ENCODE results near the gene KRTAP4-8.

DNA sequence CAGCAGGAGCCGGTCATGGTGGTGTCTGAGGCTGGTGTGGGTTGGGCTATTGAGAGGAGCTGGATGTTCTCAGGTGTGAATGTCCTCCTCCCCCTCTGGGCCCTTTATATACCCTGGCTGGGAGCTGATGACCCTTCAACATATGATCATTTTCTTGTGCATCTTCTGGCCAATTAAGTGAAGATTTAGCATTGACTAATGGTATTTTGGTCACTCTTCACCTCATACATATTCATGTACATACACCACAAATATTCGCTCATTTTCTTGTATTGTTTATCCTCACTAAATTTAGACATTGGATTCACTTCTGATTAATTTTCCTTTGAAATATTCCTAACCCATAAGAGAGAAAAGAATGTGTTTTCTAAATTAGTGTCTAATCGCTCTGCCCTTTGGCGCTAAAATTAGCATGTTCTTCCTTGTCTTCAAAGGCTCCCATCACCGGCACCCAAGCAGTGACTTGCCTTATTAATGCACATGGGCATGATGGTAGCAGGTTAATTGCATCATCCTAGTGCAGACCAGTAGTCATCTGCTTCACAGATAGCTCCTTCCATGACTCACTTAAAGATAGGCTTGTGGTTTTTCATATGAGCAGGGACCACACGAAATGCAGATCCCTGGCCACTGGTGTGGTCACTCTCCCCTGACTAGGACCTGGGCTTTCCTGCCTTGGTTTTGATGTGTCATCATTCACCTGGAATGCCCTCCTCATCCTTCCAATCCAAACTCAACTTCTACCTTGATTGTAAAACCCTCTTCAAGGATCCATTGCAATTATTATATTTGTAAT, 31.9 kb downstream of the KRTAP4-8 start, which contains the start of gene KRTAP2-4:
- TF ChIP-seq CTCF (conservative IDR thresholded peaks at IDR 0.05 in 1 of 2, IDR thresholded peaks at IDR 0.05 in 1 of 2; ENCODE audit: low read depth in 1 of 2, low read length in 2 of 2) = no peak
- no peak for TF ChIP-seq EZH2 (IDR thresholded peaks at IDR 0.05; ENCODE audit: low read length, missing control alignments)

Measured in fibroblast of lung (primary cell).